Neural progenitor cell (in vitro differentiated cells): ENCODE results near the gene TWSG1.

Source experiments
- CTCF ChIP-seq: fragments of 200-600 bp; sonication (generic); IDR thresholded peaks from 2 replicates; pipeline ENCODE4 v1.5.1; 2017; ENCODE audit warnings: antibody characterized with exemption, mild to moderate bottlenecking
- EZH2 ChIP-seq: fragments of 200-600 bp; sonication (generic); IDR thresholded peaks from 2 replicates; pipeline ENCODE4 v1.6.1; 2017; ENCODE audit warnings: antibody characterized with exemption, mild to moderate bottlenecking, moderate library complexity
- EZH2phosphoT487 ChIP-seq: fragments of 200-600 bp; sonication (generic); IDR thresholded peaks from 2 replicates; pipeline ENCODE4 v1.6.1; 2017; ENCODE audit warnings: antibody characterized with exemption

- no peak for TF ChIP-seq EZH2phosphoT487
- no peak for TF ChIP-seq CTCF
- no peak for TF ChIP-seq EZH2
Measured at GRCh38 chr18:9421901-9422327, 87.3 kb downstream of the TWSG1 start.
